GM18907 (cell line): ENCODE results near the gene KCNT1.
"Not testable (repeated sequence)": the region's sequence is repeated elsewhere in the genome, so short reads cannot be mapped to it uniquely, and the experiment has no call there.

Experiments used
- ATAC-seq: cut with Tn5 transposase; IDR thresholded peaks from one replicate; pipeline ENCODE4 v1.9.1; 2021; ENCODE audit warnings: mild to moderate bottlenecking, moderate library complexity; ENCODE audit not compliant: unreplicated experiment

The KCNT1 gene

GRCh38 chr9:135701959-135702721, at the start of gene KCNT1:
KCNT1 (plus strand) TSS chr9:135702185; CDS start chr9:135702259, 74 bp downstream.
- no peak for ATAC-seq

GRCh38 chr9:135655317-135655716, 46.7 kb upstream of the KCNT1 start:
- ATAC-seq: no peak

GRCh38 chr9:135657416-135657815, 44.6 kb upstream of the KCNT1 start:
- ATAC-seq: no peak

- no peak for ATAC-seq
These were observed 42.7 kb upstream of the KCNT1 start for GRCh38 chr9:135659252-135659651.

- ATAC-seq: no peak
These were observed 41.6 kb upstream of the KCNT1 start for GRCh38 chr9:135660407-135660806.

GRCh38 chr9:135661816-135662560, 40.0 kb upstream of the KCNT1 start:
- ATAC-seq: no peak

- ATAC-seq: no peak
These were observed 39.1 kb upstream of the KCNT1 start, which contains the start of gene LCN9 for GRCh38 chr9:135662758-135663450. LCN9 (plus strand) TSS chr9:135663309; CDS start chr9:135663322, 13 bp downstream.

- no peak for ATAC-seq
These were observed 38.6 kb upstream of the KCNT1 start for GRCh38 chr9:135663451-135663770.

- no peak for ATAC-seq
These were observed 38.1 kb upstream of the KCNT1 start for GRCh38 chr9:135663857-135664256.

GRCh38 chr9:135664266-135664665, 37.7 kb upstream of the KCNT1 start:
- no peak for ATAC-seq

GRCh38 chr9:135664801-135665794, 36.9 kb upstream of the KCNT1 start:
- no peak for ATAC-seq

GRCh38 chr9:135665795-135666189, 36.2 kb upstream of the KCNT1 start:
- ATAC-seq: no peak

GRCh38 chr9:135666534-135667462, 35.2 kb upstream of the KCNT1 start:
- no peak for ATAC-seq

- no peak for ATAC-seq
These were observed 34.5 kb upstream of the KCNT1 start for GRCh38 chr9:135667463-135668001.

- not testable (repeated sequence) for ATAC-seq
These were observed 33.0 kb upstream of the KCNT1 start for GRCh38 chr9:135669018-135669417.

- ATAC-seq: no peak
These were observed 32.2 kb upstream of the KCNT1 start for GRCh38 chr9:135669616-135670285.

- no peak for ATAC-seq
These were observed 31.0 kb upstream of the KCNT1 start for GRCh38 chr9:135670721-135671590.
